HG03354 (cell line): ENCODE results near the gene ASAP2.

Experiments used
- ATAC-seq: cut with Tn5 transposase; IDR thresholded peaks from one replicate; pipeline ENCODE4 v1.9.1; 2021; ENCODE audit warnings: mild to moderate bottlenecking; ENCODE audit not compliant: unreplicated experiment, poor library complexity, severe bottlenecking

Gene ASAP2

DNA sequence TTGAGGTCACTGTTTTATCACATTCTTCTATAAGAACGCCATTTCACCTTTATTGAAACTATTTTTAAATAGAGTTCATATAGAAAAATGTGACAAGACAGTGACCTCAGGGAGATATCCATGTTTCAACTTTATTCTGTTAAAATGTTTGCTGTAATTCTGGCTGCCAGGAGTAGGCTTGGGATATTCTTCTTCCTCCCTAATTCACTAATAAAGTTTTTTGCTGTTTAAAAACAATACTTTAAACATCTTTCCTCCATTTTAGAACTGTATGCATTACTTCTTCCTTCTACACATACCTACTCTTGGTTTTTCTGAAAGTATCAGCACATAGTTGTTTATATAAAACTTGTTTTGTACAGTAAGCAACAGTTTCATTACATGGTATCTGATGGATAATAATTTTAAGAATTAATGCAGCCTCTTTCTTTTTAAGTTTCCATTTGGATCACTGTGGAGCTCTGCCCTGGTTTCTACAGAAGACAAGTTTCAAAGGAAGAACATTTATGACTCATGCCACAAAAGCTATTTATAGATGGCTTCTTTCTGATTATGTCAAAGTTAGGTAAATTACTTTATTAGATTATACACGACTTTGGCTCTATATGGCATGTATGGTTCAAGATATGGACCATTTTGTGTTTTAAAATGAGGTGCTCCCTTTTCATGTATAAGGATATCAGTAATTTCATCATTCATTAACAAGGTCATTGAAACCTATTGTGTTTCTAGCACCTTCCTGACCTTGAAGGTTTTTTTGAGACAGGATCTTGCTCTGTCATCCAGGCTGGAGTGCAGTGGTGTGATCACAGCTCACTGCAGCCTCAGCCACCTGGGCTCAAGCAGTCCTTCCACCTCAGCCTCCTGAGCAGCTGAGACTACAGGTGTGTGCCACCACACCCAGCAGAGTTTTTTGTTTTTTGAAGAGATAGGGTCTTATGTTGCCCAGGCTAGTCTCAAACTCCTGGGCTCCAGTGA lies 224.0 kb downstream of the ASAP2 start:
- ATAC-seq = no peak

DNA sequence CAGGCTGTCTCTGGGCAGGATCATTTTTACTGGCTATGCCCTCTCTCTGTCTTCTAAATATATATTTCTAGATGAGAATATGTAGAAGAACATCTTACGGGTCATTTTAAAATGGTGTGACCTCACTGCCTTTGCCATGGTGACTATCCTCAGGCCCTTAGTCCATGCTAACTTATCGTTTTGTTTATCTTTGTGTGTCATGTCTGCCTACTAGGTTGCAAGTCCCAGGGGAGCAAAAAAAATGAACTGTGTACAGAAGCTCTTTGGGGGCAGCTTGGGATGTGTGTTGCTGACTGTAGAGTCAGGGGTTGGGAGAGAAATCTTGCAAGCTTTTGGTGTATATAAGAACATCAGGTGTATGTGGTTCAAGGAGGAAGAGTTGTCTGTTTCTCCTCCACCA lies 227.9 kb downstream of the ASAP2 start:
- ATAC-seq = no peak

DNA sequence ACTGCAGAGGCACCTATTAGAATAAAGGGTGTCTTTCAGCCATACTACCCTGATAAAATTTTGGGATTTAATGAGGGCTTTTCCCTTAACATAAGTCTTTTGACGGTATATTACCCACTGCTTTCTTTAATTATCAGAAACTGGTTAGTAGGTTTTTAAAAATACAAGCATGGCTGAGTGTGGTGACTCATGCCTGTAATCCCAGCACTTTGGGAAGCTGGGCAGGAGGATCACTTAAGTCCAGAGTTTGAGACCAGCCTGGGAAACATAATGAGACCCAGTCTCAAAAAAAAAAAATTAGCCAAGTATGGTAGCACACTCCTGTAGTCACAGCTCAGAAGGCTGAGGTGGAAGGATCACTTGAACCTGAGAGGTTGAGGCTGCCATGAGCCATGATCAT lies 232.9 kb downstream of the ASAP2 start:
- ATAC-seq = no peak

DNA sequence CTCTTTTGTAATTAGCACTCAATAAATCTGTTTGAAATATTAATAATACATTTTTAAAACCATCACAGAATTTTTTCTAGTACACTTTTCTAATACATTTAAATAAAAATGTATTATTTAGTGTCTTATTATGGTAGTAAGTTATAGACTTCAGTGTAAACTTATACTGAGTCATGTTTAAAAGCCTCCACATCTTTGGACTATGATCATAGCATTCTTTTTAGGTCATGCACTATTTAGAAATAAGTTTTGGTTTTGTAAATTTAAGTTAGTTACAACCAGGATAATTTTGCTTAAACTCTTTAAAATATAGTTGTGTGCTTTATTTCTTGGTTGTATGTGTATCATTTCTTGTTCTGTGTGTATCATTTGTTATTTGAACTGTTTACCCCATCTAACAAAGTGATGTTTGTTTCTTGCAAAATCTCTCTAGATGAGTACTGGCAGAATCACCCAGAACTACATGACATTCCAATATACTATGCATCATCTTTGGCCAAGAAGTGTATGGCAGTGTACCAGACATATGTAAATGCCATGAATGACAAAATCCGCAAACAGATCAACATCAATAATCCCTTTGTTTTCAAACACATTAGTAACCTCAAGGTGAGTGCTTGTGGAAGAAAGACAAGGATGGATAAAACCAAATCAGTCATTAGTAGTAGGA lies 233.6 kb downstream of the ASAP2 start:
- ATAC-seq = no peak

DNA sequence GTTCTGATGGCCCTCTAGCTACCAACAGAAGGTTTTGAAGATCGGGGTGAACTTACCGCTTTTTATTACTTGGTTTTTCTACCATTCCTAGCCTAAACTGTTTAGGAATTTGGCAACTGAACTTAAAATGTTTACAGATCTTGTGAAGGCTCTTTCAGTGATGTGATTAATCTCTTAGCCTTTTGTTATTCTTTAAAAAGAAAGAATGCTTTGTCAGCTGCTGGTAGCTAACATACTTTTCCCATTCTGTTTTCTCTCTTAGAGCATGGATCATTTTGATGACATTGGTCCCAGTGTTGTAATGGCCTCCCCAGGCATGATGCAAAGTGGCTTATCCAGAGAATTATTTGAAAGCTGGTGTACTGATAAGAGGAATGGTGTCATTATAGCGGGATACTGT lies 234.9 kb downstream of the ASAP2 start:
- ATAC-seq = no peak

DNA sequence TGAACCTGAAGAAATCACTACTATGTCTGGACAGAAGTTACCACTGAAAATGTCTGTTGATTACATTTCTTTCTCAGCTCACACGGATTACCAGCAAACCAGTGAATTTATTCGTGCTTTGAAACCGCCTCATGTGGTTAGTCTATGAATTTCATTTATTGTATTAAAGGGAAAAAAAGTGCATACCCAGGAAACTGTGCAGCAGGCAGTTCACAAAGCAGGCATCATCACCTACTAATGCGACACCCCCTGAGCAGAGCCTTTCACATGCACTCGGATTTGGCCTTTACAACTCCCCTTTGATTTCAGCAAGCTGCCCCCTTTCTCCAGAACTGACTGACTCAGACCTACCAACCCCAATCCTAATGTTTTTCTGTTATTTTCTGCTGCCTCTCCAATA lies 236.9 kb downstream of the ASAP2 start:
- no peak for ATAC-seq

DNA sequence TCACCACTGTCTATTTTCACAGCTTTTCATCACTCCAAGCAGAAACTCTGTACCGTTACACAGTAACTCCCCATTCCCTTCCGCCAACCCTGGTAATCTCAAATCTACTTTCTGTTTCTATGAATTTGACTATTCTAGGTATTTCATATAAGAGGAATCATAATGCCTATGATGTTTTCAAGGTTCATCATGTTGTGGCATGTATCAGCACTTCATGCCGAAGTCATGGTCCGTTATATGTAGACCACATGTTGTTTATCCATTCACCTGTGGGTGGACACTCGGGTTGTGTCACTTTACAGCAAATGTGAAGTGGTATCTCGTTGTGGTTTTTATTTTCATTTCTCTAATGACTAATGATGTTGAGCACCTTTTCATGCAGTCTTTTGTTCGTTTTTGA lies 238.5 kb downstream of the ASAP2 start:
- no peak for ATAC-seq

DNA sequence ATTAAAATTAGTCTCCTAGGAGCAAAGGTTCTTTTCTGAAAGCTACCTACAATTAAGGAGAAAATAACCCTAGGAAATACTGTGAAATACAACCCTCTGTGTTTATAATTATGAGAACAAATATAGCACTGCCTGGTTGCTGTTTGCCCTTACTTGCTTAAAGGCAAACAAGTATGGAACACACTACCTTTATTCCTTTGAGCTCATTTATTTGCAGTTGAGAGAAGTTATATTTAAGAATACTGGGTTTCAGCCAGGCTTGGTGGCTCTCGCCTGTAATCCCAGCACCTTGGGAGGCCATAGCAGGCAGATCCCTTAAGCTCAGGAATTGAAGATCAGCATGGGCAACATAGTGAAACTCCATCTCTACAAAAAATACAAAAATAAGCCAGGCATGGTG lies 244.6 kb downstream of the ASAP2 start:
- ATAC-seq = no peak
